SK-N-SH (cell line): Measurements from ENCODE around the gene UROD.

Experiments used
- FOXJ3 ChIP-seq: sonication (generic); formaldehyde crosslinking; IDR thresholded peaks from 2 replicates; pipeline ENCODE4 v1.5.1; 2020; ENCODE audit warnings: mild to moderate bottlenecking, missing genetic modification reagents
- JUND ChIP-seq: IDR thresholded peaks from 2 replicates; pipeline ENCODE4 v1.4.0; 2012
- TEAD4 ChIP-seq: IDR thresholded peaks from 2 replicates; pipeline ENCODE4 v1.4.0; 2012; ENCODE audit warnings: mild to moderate bottlenecking, borderline replicate concordance; ENCODE audit not compliant: insufficient read depth
- TF ChIP-seq, protein P1 (sequence below): fragments of 200-600 bp; sonication (generic); IDR thresholded peaks from 2 replicates; pipeline ENCODE4 v1.6.1; 2017; ENCODE audit warnings: antibody characterized with exemption, mild to moderate bottlenecking, moderate library complexity
- TF ChIP-seq, protein P2 (sequence below): fragments of 150-350 bp; IDR thresholded peaks from 2 replicates; pipeline ENCODE4 v1.6.1; 2017; ENCODE audit warnings: antibody characterized with exemption, low read length, low read depth, borderline replicate concordance

DNA sequence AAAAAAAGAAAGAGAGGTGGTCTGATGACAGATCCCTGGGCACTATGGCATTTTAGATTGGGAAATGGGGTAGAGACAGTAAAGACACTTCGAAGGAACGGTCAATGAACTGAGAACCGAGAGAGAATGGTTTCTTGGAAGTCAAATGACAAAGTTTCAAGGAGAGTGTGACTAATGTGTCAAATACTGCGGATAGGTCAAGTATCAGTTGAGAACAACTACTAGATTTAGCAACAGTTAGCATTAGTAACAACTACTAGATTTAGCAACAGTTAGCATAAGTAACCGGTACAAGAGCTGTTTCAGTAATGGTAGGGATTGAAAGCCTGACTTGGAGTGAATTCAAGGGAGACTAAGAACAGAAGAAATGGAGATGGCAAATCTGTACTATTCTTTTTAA lies 35.0 kb downstream of the UROD start:
- TF ChIP-seq JUND (no peak), TEAD4 (no peak), FOXJ3 (CRISPR knock-in tag) (no peak)
- TF ChIP-seq, protein P1, sequence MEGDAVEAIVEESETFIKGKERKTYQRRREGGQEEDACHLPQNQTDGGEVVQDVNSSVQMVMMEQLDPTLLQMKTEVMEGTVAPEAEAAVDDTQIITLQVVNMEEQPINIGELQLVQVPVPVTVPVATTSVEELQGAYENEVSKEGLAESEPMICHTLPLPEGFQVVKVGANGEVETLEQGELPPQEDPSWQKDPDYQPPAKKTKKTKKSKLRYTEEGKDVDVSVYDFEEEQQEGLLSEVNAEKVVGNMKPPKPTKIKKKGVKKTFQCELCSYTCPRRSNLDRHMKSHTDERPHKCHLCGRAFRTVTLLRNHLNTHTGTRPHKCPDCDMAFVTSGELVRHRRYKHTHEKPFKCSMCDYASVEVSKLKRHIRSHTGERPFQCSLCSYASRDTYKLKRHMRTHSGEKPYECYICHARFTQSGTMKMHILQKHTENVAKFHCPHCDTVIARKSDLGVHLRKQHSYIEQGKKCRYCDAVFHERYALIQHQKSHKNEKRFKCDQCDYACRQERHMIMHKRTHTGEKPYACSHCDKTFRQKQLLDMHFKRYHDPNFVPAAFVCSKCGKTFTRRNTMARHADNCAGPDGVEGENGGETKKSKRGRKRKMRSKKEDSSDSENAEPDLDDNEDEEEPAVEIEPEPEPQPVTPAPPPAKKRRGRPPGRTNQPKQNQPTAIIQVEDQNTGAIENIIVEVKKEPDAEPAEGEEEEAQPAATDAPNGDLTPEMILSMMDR: no peak
- TF ChIP-seq, protein P2, sequence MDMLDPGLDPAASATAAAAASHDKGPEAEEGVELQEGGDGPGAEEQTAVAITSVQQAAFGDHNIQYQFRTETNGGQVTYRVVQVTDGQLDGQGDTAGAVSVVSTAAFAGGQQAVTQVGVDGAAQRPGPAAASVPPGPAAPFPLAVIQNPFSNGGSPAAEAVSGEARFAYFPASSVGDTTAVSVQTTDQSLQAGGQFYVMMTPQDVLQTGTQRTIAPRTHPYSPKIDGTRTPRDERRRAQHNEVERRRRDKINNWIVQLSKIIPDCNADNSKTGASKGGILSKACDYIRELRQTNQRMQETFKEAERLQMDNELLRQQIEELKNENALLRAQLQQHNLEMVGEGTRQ: no peak
